OCI-LY7 (cell line): ENCODE results near the gene HDHD5. TPM values are rescaled to one million over a fixed set of nuclear protein-coding genes. Genes with fewer than 3 reads are reported as not detected.
"Not testable (repeated sequence)": the region's sequence is repeated elsewhere in the genome, so short reads cannot be mapped to it uniquely, and the experiment has no call there.

Experiments used
- BruUV-seq: library from RNA; stranded (reverse); fragments of 400-500 nt; replicated peaks from 2 replicates; lab custom pipeline; 2021; lab: Mats Ljungman, UMichigan
- CTCF ChIA-PET: fragments of 300-600 bp; sonication (Branson Sonifier 250); formaldehyde crosslinking; loops from one replicate; lab custom pipeline; 2022; ENCODE audit warnings: antibody characterized with exemption; ENCODE audit not compliant: unreplicated experiment; lab: Charles Lee
- POLR2A ChIA-PET: fragments of 300-600 bp; sonication (Branson Sonifier 250); formaldehyde crosslinking; loops from one replicate; lab custom pipeline; 2022; ENCODE audit warnings: antibody characterized with exemption; lab: Charles Lee
- DNase-seq: peaks from one replicate; pipeline ENCODE4 v3.0.0-alpha.2; 2015; ENCODE audit warnings: low spot score
- H2AFZ ChIP-seq: fragments of 200-600 bp; sonication (generic), shearing (Covaris generic); 2 replicates; pipeline ENCODE4 v1.6.1; 2014; ENCODE audit warnings: mild to moderate bottlenecking, antibody characterized with exemption, low read length, moderate library complexity
- H3K27ac ChIP-seq: fragments of 200-600 bp; sonication (generic); 2 replicates; pipeline ENCODE4 v1.5.1; 2014; ENCODE audit warnings: mixed run types, low read depth, mild to moderate bottlenecking, moderate library complexity, low read length, inconsistent platforms; ENCODE audit not compliant: poor library complexity, severe bottlenecking
- H3K36me3 ChIP-seq: fragments of 200-600 bp; sonication (generic); 2 replicates; pipeline ENCODE4 v1.6.1; 2014; ENCODE audit warnings: mild to moderate bottlenecking, antibody characterized with exemption, low read length, moderate library complexity, mixed read lengths; ENCODE audit not compliant: insufficient read depth
- H3K4me1 ChIP-seq: fragments of 200-600 bp; sonication (generic); 2 replicates; pipeline ENCODE4 v1.5.1; 2014; ENCODE audit warnings: mild to moderate bottlenecking, low read length; ENCODE audit not compliant: insufficient read depth, poor library complexity, severe bottlenecking
- H3K4me2 ChIP-seq: fragments of 200-600 bp; sonication (generic); 2 replicates; pipeline ENCODE4 v1.6.1; 2014; ENCODE audit warnings: mild to moderate bottlenecking, low read length
- H3K4me3 ChIP-seq: fragments of 200-600 bp; sonication (generic); 2 replicates; pipeline ENCODE4 v1.5.1; 2014; ENCODE audit warnings: mild to moderate bottlenecking, low read depth, low read length; ENCODE audit not compliant: poor library complexity, severe bottlenecking
- H3K79me2 ChIP-seq: fragments of 200-600 bp; sonication (generic); 2 replicates; pipeline ENCODE4 v1.6.1; 2016; ENCODE audit warnings: low read depth, mild to moderate bottlenecking, low read length, moderate library complexity, mixed read lengths; ENCODE audit not compliant: insufficient read depth
- H3K9me2 ChIP-seq: fragments of 200-600 bp; sonication (generic); 2 replicates; pipeline ENCODE4 v1.6.1; 2016; ENCODE audit warnings: mild to moderate bottlenecking, low read length, mixed read lengths; ENCODE audit not compliant: insufficient read depth
- H3K9me3 ChIP-seq: fragments of 200-600 bp; sonication (generic); 2 replicates; pipeline ENCODE4 v1.6.1; 2014; ENCODE audit warnings: mild to moderate bottlenecking, mixed run types, low read length, mixed read lengths
- H4K20me1 ChIP-seq: fragments of 200-600 bp; sonication (generic); 2 replicates; pipeline ENCODE4 v1.6.1; 2014; ENCODE audit warnings: mild to moderate bottlenecking, antibody characterized with exemption, low read length, moderate library complexity, mixed read lengths; ENCODE audit not compliant: insufficient read depth
- EZH2phosphoT487 ChIP-seq: fragments of 200-600 bp; sonication (generic); IDR thresholded peaks from 2 replicates; pipeline ENCODE4 v1.6.1; 2018; ENCODE audit warnings: low read depth, borderline replicate concordance, mild to moderate bottlenecking, mixed run types, antibody characterized with exemption, low read length, moderate library complexity, mixed read lengths
- intact Hi-C: fragments of 100-400 bp; cut with micrococcal nuclease; formaldehyde crosslinking; loops from one replicate; pipeline ENCODE4 v1.10.0; 2022; ENCODE audit not compliant: unreplicated experiment
- total RNA-seq, 2 experiments: library from RNA; depleted of rRNA in 1 of 2; stranded (reverse); fragments of >200 nt in 1 of 2; shearing (Covaris generic) in 1 of 2; gene quantifications; 2 replicates each; pipeline ENCODE4 v1.2.3, GENCODE V29; 2014 to 2022
- TF ChIP-seq, protein P1 (sequence below): fragments of 200-600 bp; sonication (generic); conservative IDR thresholded peaks from 2 replicates; pipeline ENCODE4 v1.5.1; 2014; ENCODE audit warnings: mild to moderate bottlenecking, antibody characterized with exemption, low read length, moderate library complexity, mixed read lengths

Gene HDHD5
- total RNA-seq, 2 experiments from 2014 or later = 77.4 to 84.6 TPM

DNA sequence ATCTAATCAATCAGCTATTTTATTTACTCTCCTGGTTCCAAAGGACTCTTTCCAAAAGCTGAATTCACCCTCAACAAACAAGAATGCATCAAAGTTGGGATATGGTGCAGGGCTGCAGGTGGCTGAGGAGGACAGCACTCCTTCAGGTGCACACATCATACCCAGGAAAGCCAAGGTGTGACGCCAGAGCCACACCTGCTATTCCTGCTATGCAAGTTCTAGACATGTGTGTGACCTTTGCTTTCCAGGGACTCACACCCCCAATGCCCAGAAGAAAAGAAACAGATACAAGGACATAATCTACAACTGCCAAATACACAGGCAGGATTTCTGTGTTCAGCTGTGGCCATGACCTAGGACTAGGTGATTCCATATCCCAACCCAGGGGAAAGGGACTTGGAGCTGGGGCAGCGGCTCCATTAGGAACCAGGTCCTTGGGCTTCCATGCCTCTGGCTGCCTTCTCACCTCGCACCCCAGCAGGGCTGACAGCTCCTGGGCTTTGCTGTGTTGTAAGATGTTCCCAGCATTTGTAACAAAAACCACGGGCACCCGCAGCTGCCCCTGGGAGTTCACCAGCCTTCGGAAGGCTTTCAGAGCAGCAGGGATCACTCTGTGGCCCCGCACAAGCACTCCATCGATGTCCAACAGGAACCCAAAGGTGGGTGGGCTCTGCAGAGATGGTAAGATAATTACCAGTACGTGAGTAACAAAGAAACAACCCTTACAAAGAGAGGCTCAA is 9.8 kb downstream of the HDHD5 start:
- H3K9me2 ChIP-seq = no peaks in the 10 kb centered on the region
- no peak overlapping the region for H3K27ac ChIP-seq
- POLR2A ChIA-PET = interaction anchor here (0.8 kb wide), 1 partner anchor 24 kb away, joined by 3 read pairs; no protein-coding TSS in a partner anchor
- no peaks in the 10 kb centered on the region for H3K4me1 ChIP-seq
- DNase-seq = no peak
- H3K4me3 ChIP-seq = no peak overlapping the region
- H3K36me3 ChIP-seq = peaks cover 63% of the 10 kb centered on the region
- H2AFZ ChIP-seq = no peak overlapping the region
- TF ChIP-seq, protein P1, sequence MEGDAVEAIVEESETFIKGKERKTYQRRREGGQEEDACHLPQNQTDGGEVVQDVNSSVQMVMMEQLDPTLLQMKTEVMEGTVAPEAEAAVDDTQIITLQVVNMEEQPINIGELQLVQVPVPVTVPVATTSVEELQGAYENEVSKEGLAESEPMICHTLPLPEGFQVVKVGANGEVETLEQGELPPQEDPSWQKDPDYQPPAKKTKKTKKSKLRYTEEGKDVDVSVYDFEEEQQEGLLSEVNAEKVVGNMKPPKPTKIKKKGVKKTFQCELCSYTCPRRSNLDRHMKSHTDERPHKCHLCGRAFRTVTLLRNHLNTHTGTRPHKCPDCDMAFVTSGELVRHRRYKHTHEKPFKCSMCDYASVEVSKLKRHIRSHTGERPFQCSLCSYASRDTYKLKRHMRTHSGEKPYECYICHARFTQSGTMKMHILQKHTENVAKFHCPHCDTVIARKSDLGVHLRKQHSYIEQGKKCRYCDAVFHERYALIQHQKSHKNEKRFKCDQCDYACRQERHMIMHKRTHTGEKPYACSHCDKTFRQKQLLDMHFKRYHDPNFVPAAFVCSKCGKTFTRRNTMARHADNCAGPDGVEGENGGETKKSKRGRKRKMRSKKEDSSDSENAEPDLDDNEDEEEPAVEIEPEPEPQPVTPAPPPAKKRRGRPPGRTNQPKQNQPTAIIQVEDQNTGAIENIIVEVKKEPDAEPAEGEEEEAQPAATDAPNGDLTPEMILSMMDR = no peak
- no peak for TF ChIP-seq EZH2phosphoT487
- BruUV-seq = no TSS peak
- peaks cover 13% of the 10 kb centered on the region; the same call in 1 of the 2 replicates for H4K20me1 ChIP-seq
- intact Hi-C loops = no loop called here
- no peak overlapping the region for H3K4me2 ChIP-seq
- H3K79me2 ChIP-seq = peaks cover 45% of the 10 kb centered on the region
- CTCF ChIA-PET = no interaction called here
- H3K9me3 ChIP-seq = no peaks in the 10 kb centered on the region

DNA sequence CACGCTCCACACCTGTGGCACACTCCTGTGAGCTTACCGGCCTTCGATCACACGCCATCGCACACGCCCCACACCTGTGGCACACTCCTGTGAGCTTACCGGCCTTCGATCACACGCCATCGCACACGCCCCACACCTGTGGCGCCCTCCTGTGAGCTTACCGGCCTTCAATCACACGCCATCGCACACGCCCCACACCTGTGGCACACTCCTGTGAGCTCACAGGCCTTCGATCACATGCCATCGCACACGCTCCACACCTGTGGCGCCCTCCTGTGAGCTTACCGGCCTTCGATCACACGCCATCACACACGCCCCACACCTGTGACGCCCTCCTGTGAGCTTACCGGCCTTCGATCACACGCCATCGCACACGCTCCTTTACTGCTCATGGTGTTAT is 11.6 kb downstream of the HDHD5 start:
- Histone ChIP-seq H4K20me1 (peaks cover 13% of the 10 kb centered on the region; the same call in 1 of the 2 replicates), H3K36me3 (peaks cover 68% of the 10 kb centered on the region), H3K79me2 (peaks cover 29% of the 10 kb centered on the region)
- H3K4me2 ChIP-seq, DNase-seq, H3K4me1 ChIP-seq, CTCF ChIA-PET, H2AFZ ChIP-seq, BruUV-seq, H3K9me3 ChIP-seq, intact Hi-C loops, H3K27ac ChIP-seq, H3K4me3 ChIP-seq, H3K9me2 ChIP-seq: not testable (repeated sequence)
- POLR2A ChIA-PET = interaction anchor here (0.7 to 0.8 kb wide), 3 partner anchors 13 to 454 kb away, joined by 3 to 5 read pairs (median 3); no protein-coding TSS in a partner anchor

DNA sequence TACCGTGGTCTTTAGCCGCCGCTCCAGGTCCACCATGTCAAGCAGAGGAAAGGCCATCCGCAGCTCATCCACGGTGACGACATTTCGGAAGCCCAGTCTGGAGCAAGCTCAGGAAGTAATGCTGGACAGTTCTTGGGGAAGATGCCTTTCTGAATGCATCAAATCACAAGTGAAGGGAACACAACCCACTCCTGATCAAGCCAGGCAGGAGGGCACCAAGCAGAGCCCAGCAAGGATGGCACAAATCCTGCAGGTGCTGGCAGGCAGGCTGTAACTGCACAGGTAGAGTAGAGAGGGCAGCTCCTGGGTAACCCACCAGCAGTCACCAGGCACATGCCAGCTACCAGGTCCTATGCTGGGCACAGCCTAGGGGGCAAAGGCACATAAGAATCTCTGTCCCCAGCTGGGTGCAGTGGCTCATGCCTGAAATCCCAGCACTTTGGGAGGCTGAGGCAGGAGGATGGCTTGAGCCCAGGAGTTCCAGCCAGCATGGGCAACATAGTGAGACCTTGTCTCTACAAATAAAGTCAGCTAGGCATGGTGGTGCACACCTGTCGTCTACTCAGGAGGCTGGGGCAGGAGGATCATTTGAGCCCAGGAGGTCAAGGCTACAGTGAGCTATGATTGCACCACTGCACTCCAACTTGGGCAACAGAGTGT is 13.9 kb downstream of the HDHD5 start:
- Histone ChIP-seq H4K20me1 (peaks cover 7% of the 10 kb centered on the region; the same call in 1 of the 2 replicates), H3K9me3 (no peaks in the 10 kb centered on the region), H3K36me3 (peaks cover 84% of the 10 kb centered on the region), H3K27ac (no peak overlapping the region), H3K4me3 (no peak overlapping the region), H3K4me1 (no peaks in the 10 kb centered on the region), H3K79me2 (peaks cover 8% of the 10 kb centered on the region), H2AFZ (no peak overlapping the region), H3K9me2 (no peaks in the 10 kb centered on the region), H3K4me2 (no peak overlapping the region)
- TF ChIP-seq, protein P1 = no peak
- TF ChIP-seq EZH2phosphoT487 = no peak
- no peak for DNase-seq
- BruUV-seq = no TSS peak
- POLR2A ChIA-PET = interaction anchor here (1.3 kb wide), 1 partner anchor 13 kb away, joined by 4 read pairs; no protein-coding TSS in a partner anchor
- CTCF ChIA-PET = interaction anchor here (0.6 kb wide), 1 partner anchor 43 kb away, joined by 3 read pairs; no protein-coding TSS in a partner anchor
- intact Hi-C loops = no loop called here
